PC-9 (cell line): ENCODE data around the gene TARM1.

ENCODE experiments used
- CTCF ChIP-seq: fragments of 200-600 bp; sonication (generic); conservative IDR thresholded peaks from 2 replicates; pipeline ENCODE4 v1.6.1; 2017; ENCODE audit warnings: mixed run types, antibody characterized with exemption, mild to moderate bottlenecking, moderate library complexity
- EZH2 ChIP-seq: fragments of 200-600 bp; sonication (generic); IDR thresholded peaks from 2 replicates; pipeline ENCODE4 v1.8.0; 2017; ENCODE audit warnings: antibody characterized with exemption, low read depth

GRCh38 chr19:54029930-54030490 lies 51.2 kb downstream of the TARM1 start:
- TF ChIP-seq EZH2: no peak
- TF ChIP-seq CTCF: peak; percentile 87
